KMS-11 (cell line): Measurements from ENCODE around the gene CNIH4.

Experiments
- H2AFZ ChIP-seq: fragments of 200-600 bp; sonication (generic); 2 replicates; pipeline ENCODE4 v1.6.1; 2016; ENCODE audit warnings: antibody characterized with exemption, mixed run types, low read depth
- H3K27ac ChIP-seq: fragments of 200-600 bp; sonication (generic); 2 replicates; pipeline ENCODE4 v1.6.1; 2016; ENCODE audit warnings: mild to moderate bottlenecking, mixed run types
- H3K27me3 ChIP-seq: fragments of 200-600 bp; sonication (generic); 2 replicates; pipeline ENCODE4 v1.6.1; 2017; ENCODE audit warnings: mild to moderate bottlenecking, low read depth, mixed run types, moderate library complexity; ENCODE audit not compliant: insufficient read depth
- H3K36me3 ChIP-seq: fragments of 200-600 bp; sonication (generic); 2 replicates; pipeline ENCODE4 v1.6.1; 2017; ENCODE audit warnings: mild to moderate bottlenecking, mixed run types; ENCODE audit not compliant: insufficient read depth
- H3K4me1 ChIP-seq: fragments of 200-600 bp; sonication (generic); 2 replicates; pipeline ENCODE4 v1.6.1; 2016; ENCODE audit warnings: mild to moderate bottlenecking, low read depth, mixed run types; ENCODE audit not compliant: poor library complexity, severe bottlenecking
- H3K4me2 ChIP-seq: fragments of 200-600 bp; sonication (generic); 2 replicates; pipeline ENCODE4 v1.7.0; 2016; ENCODE audit warnings: mild to moderate bottlenecking, mixed run types
- H3K4me3 ChIP-seq: fragments of 200-600 bp; sonication (generic); IDR thresholded peaks from 2 replicates; pipeline ENCODE4 v1.6.1; 2017; ENCODE audit warnings: low read depth, low read length, mixed read lengths; ENCODE audit not compliant: insufficient read depth
- H3K79me2 ChIP-seq: fragments of 200-600 bp; sonication (generic); 2 replicates; pipeline ENCODE4 v1.6.1; 2016; ENCODE audit warnings: low read depth, mixed run types; ENCODE audit not compliant: insufficient read depth
- H3K9ac ChIP-seq: fragments of 200-600 bp; sonication (generic); 2 replicates; pipeline ENCODE4 v1.6.1; 2016; ENCODE audit warnings: mild to moderate bottlenecking, mixed run types
- H4K20me1 ChIP-seq: fragments of 200-600 bp; sonication (generic); 2 replicates; pipeline ENCODE4 v1.6.1; 2016; ENCODE audit warnings: mild to moderate bottlenecking, mixed run types; ENCODE audit not compliant: insufficient read depth
- CTCF ChIP-seq: fragments of 200-600 bp; sonication (generic); conservative IDR thresholded peaks from 2 replicates; pipeline ENCODE4 v1.6.1; 2017; ENCODE audit warnings: low read depth, mild to moderate bottlenecking, antibody characterized with exemption, low read length, moderate library complexity, mixed read lengths

Gene CNIH4

GRCh38 chr1:224357626-224358124 is 996 bp downstream of the CNIH4 start:
- TF ChIP-seq CTCF: no peak
- H3K27ac ChIP-seq: no peak overlapping the region
- H3K4me3 ChIP-seq: peak overlapping the region; percentile 97
- H3K27me3 ChIP-seq: no peaks in the 10 kb centered on the region
- H3K4me1 ChIP-seq: peaks cover 18% of the 10 kb centered on the region
- H3K36me3 ChIP-seq: no peaks in the 10 kb centered on the region
- H3K4me2 ChIP-seq: peak overlapping the region; percentile 91
- H2AFZ ChIP-seq: peak overlapping the region; percentile 83
- H3K9ac ChIP-seq: peak overlapping the region; percentile 17; the same call in 1 of the 2 replicates
- no peaks in the 10 kb centered on the region for H4K20me1 ChIP-seq
- H3K79me2 ChIP-seq: peaks cover 26% of the 10 kb centered on the region; the same call in 1 of the 2 replicates

GRCh38 chr1:224358237-224358636 is 1.6 kb downstream of the CNIH4 start:
- H3K9ac ChIP-seq: no peak overlapping the region

GRCh38 chr1:224359207-224359606 is 2.5 kb downstream of the CNIH4 start:
- H3K4me2 ChIP-seq: no peak overlapping the region
- TF ChIP-seq CTCF: no peak
- H4K20me1 ChIP-seq: no peaks in the 10 kb centered on the region
- no peak overlapping the region for H3K27ac ChIP-seq
- no peaks in the 10 kb centered on the region for H3K27me3 ChIP-seq
- no peak overlapping the region for H3K4me3 ChIP-seq
- H3K9ac ChIP-seq: no peak overlapping the region
- peaks cover 36% of the 10 kb centered on the region; the same call in 1 of the 2 replicates for H3K79me2 ChIP-seq
- H3K36me3 ChIP-seq: no peaks in the 10 kb centered on the region
- H3K4me1 ChIP-seq: peaks cover 18% of the 10 kb centered on the region
- no peak overlapping the region for H2AFZ ChIP-seq

More at GRCh38 chr1:224358237-224358636, 1.6 kb downstream of the CNIH4 start:
- Histone ChIP-seq H2AFZ (no peak overlapping the region), H3K27ac (no peak overlapping the region), H4K20me1 (no peaks in the 10 kb centered on the region), H3K4me3 (no peak overlapping the region), H3K79me2 (peaks cover 26% of the 10 kb centered on the region; the same call in 1 of the 2 replicates), H3K4me1 (peaks cover 18% of the 10 kb centered on the region), H3K36me3 (no peaks in the 10 kb centered on the region), H3K4me2 (peak overlapping the region; percentile 91; the same call in 1 of the 2 replicates), H3K27me3 (no peaks in the 10 kb centered on the region)
- TF ChIP-seq CTCF: no peak

GRCh38 chr1:224368409-224368808 is 11.7 kb downstream of the CNIH4 start:
- no peak overlapping the region for H3K4me3 ChIP-seq
- H2AFZ ChIP-seq: no peak overlapping the region
- H3K27me3 ChIP-seq: no peaks in the 10 kb centered on the region
- H3K4me2 ChIP-seq: no peak overlapping the region
- TF ChIP-seq CTCF: no peak
- H3K27ac ChIP-seq: no peak overlapping the region
- no peaks in the 10 kb centered on the region for H4K20me1 ChIP-seq
- H3K4me1 ChIP-seq: peaks cover 12% of the 10 kb centered on the region
- H3K79me2 ChIP-seq: 0 out of 2 replicates have a peak, but pooled peaks cover 10% of the 10 kb centered on the region
- H3K9ac ChIP-seq: no peak overlapping the region
- no peaks in the 10 kb centered on the region; the same call in 1 of the 2 replicates for H3K36me3 ChIP-seq
